Breast epithelium (tissue), 3 donors: ENCODE results near the gene PAFAH1B1.

ENCODE experiments used
- CTCF ChIP-seq, 3 donors: fragments of 450-650 bp; IDR thresholded peaks; one replicate each; pipeline ENCODE4 v1.5.1; 2016 to 2017; ENCODE audit warnings: antibody characterized with exemption in 3 of 3, mild to moderate bottlenecking in 3 of 3, moderate library complexity in 3 of 3
- POLR2A ChIP-seq: fragments of 450-650 bp; IDR thresholded peaks from one replicate; pipeline ENCODE4 v1.6.1; 2016; ENCODE audit warnings: antibody characterized with exemption, mild to moderate bottlenecking, moderate library complexity

GRCh38 chr17:2610195-2611175 lies 17.0 kb downstream of the PAFAH1B1 start:
- TF ChIP-seq POLR2A (no peak), CTCF (IDR thresholded peaks at IDR 0.05) (no peak)
